Peyer's patch (tissue), 4 donors: ENCODE data around the gene ZNF71.

Experiments
- CTCF ChIP-seq, 6 experiments: fragments of 450-650 bp in 4 of 6; fragments of 200-600 bp in 2 of 6; sonication (generic) in 1 of 6; IDR thresholded peaks; one replicate each; pipeline ENCODE4 v1.5.1; 2017 to 2019; ENCODE audit warnings: antibody characterized with exemption in 6 of 6, mild to moderate bottlenecking in 3 of 6, moderate library complexity in 1 of 6
- POLR2A ChIP-seq, 2 donors: fragments of 450-650 bp; IDR thresholded peaks; one replicate each; pipeline ENCODE4 v1.5.1; 2017; ENCODE audit warnings: antibody characterized with exemption in 2 of 2, mild to moderate bottlenecking in 2 of 2, moderate library complexity in 2 of 2

GRCh38 chr19:56562766-56563165, 32.3 kb upstream of the ZNF71 start:
- TF ChIP-seq CTCF (IDR thresholded peaks at IDR 0.05), result no peak
- no peak for TF ChIP-seq POLR2A (IDR thresholded peaks at IDR 0.05)
